MG63 (cell line): ENCODE results near the gene PER1. TPM values are rescaled to one million over a fixed set of nuclear protein-coding genes. Genes with fewer than 3 reads are reported as not detected.
"Not testable (repeated sequence)": the region's sequence is repeated elsewhere in the genome, so short reads cannot be mapped to it uniquely, and the experiment has no call there.

Source experiments
- DNase-seq: peaks from one replicate; pipeline ENCODE4 v3.0.0-alpha.2; 2020
- H3K27me3 ChIP-seq: fragments of 250-450 bp; sonication (Bioruptor Pico); 2 replicates; pipeline ENCODE4 v1.5.1; 2020; ENCODE audit warnings: mild to moderate bottlenecking, moderate library complexity
- H3K36me3 ChIP-seq: fragments of 250-450 bp; sonication (Bioruptor Pico); 2 replicates; pipeline ENCODE4 v1.5.1; 2020; ENCODE audit warnings: mild to moderate bottlenecking, moderate library complexity
- H3K4me3 ChIP-seq: fragments of 250-450 bp; sonication (Bioruptor Pico); 2 replicates; pipeline ENCODE4 v1.5.1; 2020; ENCODE audit warnings: mild to moderate bottlenecking, moderate library complexity
- H3K9me3 ChIP-seq: fragments of 250-450 bp; sonication (Bioruptor Pico); 2 replicates; pipeline ENCODE4 v1.5.1; 2020; ENCODE audit warnings: mild to moderate bottlenecking, moderate library complexity
- total RNA-seq: library from RNA; depleted of rRNA; stranded (reverse); fragments of >200 nt; shearing (Covaris generic); gene quantifications from 2 replicates; pipeline ENCODE4 v1.2.3, GENCODE V29; 2014; ENCODE audit warnings: low replicate concordance

The PER1 gene
- total RNA-seq, 1 experiment from 2014 or later = 7.9 TPM

DNA sequence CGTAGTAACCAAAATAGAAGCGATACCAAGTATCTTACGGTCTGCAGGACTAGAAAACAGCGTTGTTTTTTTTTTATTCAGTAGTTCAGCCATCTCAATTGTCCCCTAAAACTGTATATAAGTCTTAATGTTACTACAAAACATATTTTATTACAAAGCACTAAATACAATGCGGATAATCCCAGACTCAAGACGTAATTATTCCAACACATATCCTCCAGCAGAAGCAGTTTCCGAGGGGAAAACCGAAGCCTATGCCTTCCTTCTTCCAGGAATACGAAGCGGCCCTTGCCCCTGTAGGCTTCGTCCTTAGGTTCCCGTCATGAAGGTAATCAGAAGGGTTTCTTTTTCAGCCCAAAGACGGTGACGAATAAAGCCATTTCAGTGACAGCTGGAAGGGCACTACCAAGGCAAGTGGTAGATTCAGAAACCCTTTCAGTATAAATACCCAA is 21.7 kb upstream of the PER1 start:
- H3K27me3 ChIP-seq = no peaks in the 10 kb centered on the region
- no peaks in the 10 kb centered on the region for H3K9me3 ChIP-seq
- no peaks in the 10 kb centered on the region for H3K36me3 ChIP-seq
- H3K4me3 ChIP-seq = peak overlapping the region; percentile 60
- no peak for DNase-seq

DNA sequence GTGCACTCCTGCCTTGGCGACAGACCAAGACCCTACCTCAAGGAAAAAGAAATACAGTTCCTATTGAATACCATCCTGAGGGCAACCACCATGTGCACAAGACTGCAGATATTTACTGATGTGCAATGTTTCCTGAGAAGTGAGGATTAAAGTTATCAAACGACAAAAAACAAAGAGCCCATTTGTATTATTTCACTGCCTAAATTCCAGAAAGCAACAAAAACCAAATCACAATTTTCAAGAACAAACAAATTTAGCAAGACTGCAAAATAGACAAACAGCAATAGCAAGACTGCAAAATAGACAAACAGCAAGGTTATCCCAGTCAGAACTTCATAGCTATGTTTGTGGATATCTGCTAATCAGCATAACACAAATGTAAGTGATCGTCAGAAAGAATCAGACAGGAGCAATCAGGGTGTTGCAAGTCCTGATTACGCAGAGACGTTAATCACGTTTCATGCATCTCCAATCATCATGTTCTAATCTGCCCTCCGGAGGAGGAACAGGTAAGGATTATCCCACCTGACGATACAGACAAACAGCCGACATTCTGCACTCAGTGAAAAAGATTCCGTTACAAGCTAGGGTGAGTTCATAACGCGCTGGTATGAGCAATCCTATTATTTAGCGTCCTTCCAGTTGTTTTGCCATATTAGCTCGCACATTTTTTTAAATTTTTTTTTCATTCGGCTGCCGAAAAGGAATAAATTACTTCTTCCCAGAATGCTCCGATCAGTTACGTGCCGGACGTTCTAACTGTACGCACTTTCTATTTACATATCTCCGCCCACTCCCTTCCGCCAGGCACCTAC is 21.1 kb upstream of the PER1 start:
- Histone ChIP-seq H3K27me3 (no peaks in the 10 kb centered on the region), H3K4me3 (peak overlapping the region; percentile 60), H3K9me3 (no peaks in the 10 kb centered on the region), H3K36me3 (no peaks in the 10 kb centered on the region)
- peak; percentile 82 for DNase-seq

- not testable (repeated sequence) for H3K36me3 ChIP-seq, H3K27me3 ChIP-seq, H3K9me3 ChIP-seq, DNase-seq, H3K4me3 ChIP-seq
Observed at GRCh38 chr17:8170186-8170585, 18.0 kb upstream of the PER1 start.

DNA sequence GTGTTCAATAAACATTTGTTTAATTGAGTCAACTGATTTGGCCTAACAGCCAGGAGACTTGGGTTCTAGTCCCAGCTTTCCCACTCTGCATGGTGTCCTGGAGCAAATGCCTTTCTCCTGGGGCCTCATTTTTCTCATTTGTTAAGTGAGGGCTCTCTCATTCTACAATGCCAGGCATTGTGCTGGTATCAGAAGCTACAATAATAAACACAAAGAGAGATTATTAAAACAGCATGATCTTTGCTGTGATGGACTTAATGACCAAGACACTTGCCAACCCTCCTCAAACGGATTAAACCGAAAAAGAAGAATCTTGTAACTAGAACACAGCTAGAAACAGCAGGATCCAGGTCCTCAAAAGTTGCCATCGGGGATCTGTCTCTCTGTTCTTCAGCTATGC is 15.3 kb upstream of the PER1 start:
- DNase-seq = no peak
- Histone ChIP-seq H3K27me3 (no peaks in the 10 kb centered on the region), H3K36me3 (no peaks in the 10 kb centered on the region), H3K9me3 (no peaks in the 10 kb centered on the region), H3K4me3 (no peak overlapping the region)

DNA sequence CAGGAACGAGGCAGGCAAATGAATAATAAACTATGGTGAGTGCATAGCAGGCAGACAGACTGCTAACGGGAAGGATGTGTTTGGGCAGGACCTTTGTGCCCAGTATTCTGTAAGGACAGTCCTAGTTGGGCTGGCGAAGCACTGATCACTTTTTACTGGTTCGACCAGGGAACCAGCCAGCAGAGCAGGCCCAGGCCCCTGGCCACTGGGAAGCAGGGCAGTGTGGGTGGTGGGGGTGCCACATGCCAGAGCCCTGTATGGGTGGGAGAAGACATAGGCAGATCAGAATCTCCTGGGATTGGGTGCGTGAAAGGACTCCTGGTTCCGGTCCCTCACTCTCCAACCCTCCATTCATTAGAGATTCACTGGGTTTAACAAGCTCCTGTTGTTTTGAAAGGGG is 14.5 kb upstream of the PER1 start:
- Histone ChIP-seq H3K27me3 (no peaks in the 10 kb centered on the region), H3K36me3 (peaks cover 5% of the 10 kb centered on the region; the same call in 1 of the 2 replicates), H3K4me3 (no peak overlapping the region), H3K9me3 (no peaks in the 10 kb centered on the region)
- no peak for DNase-seq

DNA sequence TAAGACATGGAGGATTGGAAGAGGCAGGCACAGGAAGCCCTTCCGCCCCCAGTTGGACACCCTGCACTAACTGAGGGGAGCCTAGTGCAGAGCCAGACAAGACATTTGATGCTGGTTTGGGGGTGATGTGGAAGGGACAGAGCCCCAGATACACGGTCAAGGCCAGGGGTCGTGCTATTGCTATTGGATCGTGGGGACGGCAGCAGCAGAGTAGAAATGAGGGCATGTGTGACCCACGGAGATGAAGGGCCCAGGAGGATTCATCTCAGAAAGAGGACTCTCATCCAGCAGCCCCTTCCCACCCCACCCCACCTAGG is 12.6 kb upstream of the PER1 start:
- Histone ChIP-seq H3K4me3 (no peak overlapping the region), H3K36me3 (peaks cover 17% of the 10 kb centered on the region), H3K27me3 (no peaks in the 10 kb centered on the region), H3K9me3 (no peaks in the 10 kb centered on the region)
- DNase-seq = no peak

DNA sequence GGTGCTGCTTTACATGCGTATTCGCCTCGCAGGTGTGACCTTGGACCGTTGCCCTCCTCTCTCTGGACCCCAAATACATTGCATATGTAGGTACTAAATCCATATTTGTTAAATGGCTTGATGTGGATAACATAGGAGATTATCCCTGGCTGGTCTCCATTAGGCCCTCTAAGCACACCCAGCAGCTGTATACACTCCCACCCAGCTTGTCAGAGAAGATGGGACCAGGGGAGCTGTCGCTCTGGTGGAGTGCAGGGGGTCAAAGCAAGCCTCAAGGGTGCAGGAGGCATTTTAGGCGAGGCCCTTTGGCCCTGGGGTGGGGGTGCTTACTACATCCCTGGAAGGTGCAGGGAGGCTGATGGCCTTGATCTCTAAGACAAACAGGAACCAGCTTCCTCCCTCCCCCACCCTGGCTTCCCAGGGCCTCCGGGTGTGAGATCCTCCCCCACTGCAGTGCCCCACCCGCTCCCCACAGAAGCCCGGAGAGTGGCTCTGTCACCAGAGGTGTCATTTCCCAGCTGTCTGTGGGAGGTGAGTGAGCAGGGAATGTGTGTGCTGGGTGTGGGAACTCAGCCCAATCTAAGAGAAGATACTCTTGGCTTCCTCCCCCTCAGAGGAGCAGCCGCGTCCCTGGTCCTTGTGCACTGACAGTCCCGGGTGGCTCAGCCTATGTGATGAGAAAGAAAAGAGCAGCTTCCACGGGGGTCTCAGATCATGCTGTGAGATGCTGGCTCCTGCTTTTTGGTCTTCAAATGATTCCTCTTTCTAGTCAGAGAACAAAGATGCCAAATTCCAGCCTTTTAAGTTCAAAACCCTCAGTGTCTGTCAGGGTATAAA is 12.0 kb upstream of the PER1 start:
- Histone ChIP-seq H3K27me3 (no peaks in the 10 kb centered on the region), H3K36me3 (peaks cover 22% of the 10 kb centered on the region), H3K4me3 (no peak overlapping the region; the same call in 1 of the 2 replicates), H3K9me3 (no peaks in the 10 kb centered on the region)
- peak; percentile 56 for DNase-seq

- peak; percentile 66 for DNase-seq
- H3K27me3 ChIP-seq = no peaks in the 10 kb centered on the region
- H3K9me3 ChIP-seq = no peaks in the 10 kb centered on the region
- peak overlapping the region; percentile 95 for H3K4me3 ChIP-seq
- H3K36me3 ChIP-seq = peaks cover 27% of the 10 kb centered on the region
Observed at GRCh38 chr17:8162997-8163977, 11.1 kb upstream of the PER1 start.

DNA sequence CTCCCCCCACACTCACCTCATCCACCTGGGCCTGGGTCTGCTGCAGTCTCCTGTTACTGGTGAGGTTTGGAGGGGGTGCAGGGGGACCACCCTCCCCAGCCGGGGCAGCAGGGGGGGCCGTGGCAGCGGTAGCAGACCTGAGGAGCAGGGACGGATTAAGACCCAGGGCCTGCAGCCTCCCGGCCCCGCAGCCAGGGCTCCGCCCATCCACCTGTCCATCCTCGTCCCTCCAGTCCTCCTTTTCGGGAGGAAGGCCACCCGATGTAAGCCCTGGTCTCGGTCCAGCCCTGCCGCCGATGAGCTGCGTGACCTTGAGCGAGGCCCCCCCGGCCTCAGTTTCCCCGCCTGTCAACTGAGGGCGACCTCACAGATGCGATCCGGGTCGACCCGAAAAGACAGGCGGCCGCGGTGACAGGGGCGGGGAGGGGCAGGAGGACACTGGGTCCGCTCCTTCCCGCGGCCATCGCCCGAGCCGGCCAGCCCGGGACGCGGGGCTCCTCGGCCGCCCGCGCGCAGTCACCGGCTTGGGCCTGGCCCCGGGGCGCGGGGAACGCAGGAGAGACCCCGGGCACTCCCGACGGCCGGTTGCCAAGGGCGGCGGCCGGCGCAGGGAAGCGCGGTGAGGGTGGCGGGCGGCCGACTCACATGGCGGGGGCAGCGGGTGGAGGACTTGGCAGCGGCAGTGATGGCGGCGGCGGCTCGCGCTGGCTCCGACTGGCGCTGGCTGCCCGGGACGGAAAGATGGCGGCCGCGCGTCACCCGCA is 10.2 kb upstream of the PER1 start, which contains the start of gene VAMP2:
Gene VAMP2, minus strand, starts transcription at position 716 of the 764 bp plus-strand sequence. Its CDS starts 69 bp downstream, at position 647.
- H3K36me3 ChIP-seq = peaks cover 30% of the 10 kb centered on the region
- DNase-seq = peak; percentile 78
- H3K9me3 ChIP-seq = no peaks in the 10 kb centered on the region
- peak within 1 kb of the TSS; percentile 95 for H3K4me3 ChIP-seq
- no peaks in the 10 kb centered on the region for H3K27me3 ChIP-seq

DNA sequence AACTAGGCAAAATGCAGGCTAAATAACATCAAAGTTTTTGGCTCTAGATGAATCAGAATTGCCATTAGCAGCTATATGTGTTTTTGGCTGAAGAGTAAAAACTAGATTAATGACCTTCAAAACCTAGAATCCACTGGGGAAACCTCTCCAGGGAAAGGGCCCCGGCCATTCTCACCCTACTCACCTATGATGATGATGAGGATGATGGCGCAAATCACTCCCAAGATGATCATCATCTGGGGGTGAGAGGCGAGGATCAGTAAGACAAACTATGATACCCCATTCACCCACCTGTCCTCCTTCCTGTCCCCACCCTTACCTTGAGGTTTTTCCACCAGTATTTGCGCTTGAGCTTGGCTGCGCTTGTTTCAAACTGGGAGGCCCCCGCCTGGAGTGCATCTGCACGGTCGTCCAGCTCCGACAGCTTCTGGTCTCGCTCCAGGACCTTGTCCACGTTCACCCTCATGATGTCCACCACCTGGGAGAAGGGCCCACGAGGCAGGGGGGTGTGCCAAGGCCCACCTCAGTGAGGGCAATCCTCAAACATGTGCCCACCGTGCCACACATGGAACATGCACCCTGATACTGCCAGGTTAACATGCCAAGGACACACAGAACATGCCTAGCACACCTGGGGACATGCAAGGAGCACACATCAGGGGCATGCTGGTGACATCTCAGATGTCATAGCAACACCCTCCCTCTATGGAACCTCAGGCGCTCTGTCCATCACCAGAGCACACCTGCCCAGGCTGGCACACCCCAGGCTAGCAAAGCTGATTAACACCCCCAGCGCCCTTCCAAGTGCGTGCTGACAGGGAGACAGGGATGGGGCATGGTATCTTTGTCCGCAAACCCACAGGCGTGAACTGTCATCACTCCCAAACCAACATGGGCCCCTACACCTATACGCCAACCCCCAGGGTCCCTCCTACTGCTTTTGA is 9.4 kb upstream of the PER1 start:
- DNase-seq = no peak
- H3K9me3 ChIP-seq = no peaks in the 10 kb centered on the region
- peaks cover 30% of the 10 kb centered on the region for H3K36me3 ChIP-seq
- peak overlapping the region; percentile 95 for H3K4me3 ChIP-seq
- H3K27me3 ChIP-seq = no peaks in the 10 kb centered on the region

DNA sequence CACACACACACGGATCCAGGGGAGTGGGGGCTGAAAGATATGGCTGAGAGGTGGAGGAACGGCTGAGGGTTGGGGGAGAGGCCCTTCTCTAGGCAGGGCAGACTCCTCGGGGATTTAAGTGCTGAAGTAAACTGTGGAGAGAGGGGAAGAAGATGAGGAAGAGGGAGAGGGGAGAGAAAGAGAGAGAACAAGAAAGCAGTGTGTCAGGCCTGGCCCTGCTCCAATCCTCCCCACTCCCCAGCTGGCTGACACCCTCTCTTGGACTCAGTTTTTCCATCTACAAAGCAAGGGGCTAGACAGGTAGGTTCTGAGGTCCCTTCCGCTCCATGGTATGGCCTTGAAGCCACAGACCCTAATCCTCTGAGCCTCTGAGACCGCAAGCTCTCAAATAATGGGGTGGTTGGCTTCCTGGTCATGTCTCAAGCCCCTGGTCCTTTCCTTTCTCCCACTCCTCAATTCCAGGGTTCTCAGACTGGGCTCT is 8.6 kb upstream of the PER1 start:
- peaks cover 30% of the 10 kb centered on the region for H3K36me3 ChIP-seq
- no peaks in the 10 kb centered on the region for H3K9me3 ChIP-seq
- no peaks in the 10 kb centered on the region for H3K27me3 ChIP-seq
- DNase-seq = no peak
- no peak overlapping the region for H3K4me3 ChIP-seq

GRCh38 chr17:8160224-8160577 is 8.0 kb upstream of the PER1 start:
- no peaks in the 10 kb centered on the region for H3K9me3 ChIP-seq

GRCh38 chr17:8159459-8160223 is 7.4 kb upstream of the PER1 start:
- Histone ChIP-seq H3K36me3 (peaks cover 30% of the 10 kb centered on the region), H3K27me3 (no peaks in the 10 kb centered on the region), H3K4me3 (no peak overlapping the region), H3K9me3 (no peaks in the 10 kb centered on the region)
- no peak for DNase-seq

More at GRCh38 chr17:8160224-8160577, 8.0 kb upstream of the PER1 start:
- Histone ChIP-seq H3K4me3 (no peak overlapping the region), H3K36me3 (peaks cover 30% of the 10 kb centered on the region), H3K27me3 (no peaks in the 10 kb centered on the region)
- no peak for DNase-seq

GRCh38 chr17:8159032-8159400 is 6.8 kb upstream of the PER1 start:
- no peak for DNase-seq
- Histone ChIP-seq H3K27me3 (no peaks in the 10 kb centered on the region), H3K36me3 (peaks cover 30% of the 10 kb centered on the region), H3K9me3 (no peaks in the 10 kb centered on the region), H3K4me3 (no peak overlapping the region)
